LNCaP clone FGC (cell line): ENCODE results near the gene FRMPD1.
"Not testable (repeated sequence)": the region's sequence is repeated elsewhere in the genome, so short reads cannot be mapped to it uniquely, and the experiment has no call there.

Experiments used
- DNase-seq: peaks from one replicate; pipeline ENCODE4 v3.0.0-alpha.2; 2011; ENCODE audit warnings: low read depth
- H3K4me3 ChIP-seq: 2 replicates; pipeline ENCODE4 v1.5.1; 2011; ENCODE audit warnings: mild to moderate bottlenecking, low read depth, low read length, control low read depth
- CTCF ChIP-seq: IDR thresholded peaks from 2 replicates; pipeline ENCODE4 v1.5.1; 2012; ENCODE audit warnings: mild to moderate bottlenecking; ENCODE audit not compliant: control insufficient read depth, insufficient read depth; ENCODE audit errors: extremely low read depth

FRMPD1 gene

GRCh38 chr9:37746448-37747270, 95.9 kb downstream of the FRMPD1 start:
- TF ChIP-seq CTCF = no peak
- no peak overlapping the region for H3K4me3 ChIP-seq
- DNase-seq = no peak

- peak; percentile 46 for DNase-seq
- H3K4me3 ChIP-seq = no peak overlapping the region
- TF ChIP-seq CTCF = peak; percentile 94
Observed at GRCh38 chr9:37747271-37747753, 96.6 kb downstream of the FRMPD1 start.

GRCh38 chr9:37749129-37749528, 98.4 kb downstream of the FRMPD1 start:
- H3K4me3 ChIP-seq = no peak overlapping the region
- DNase-seq = no peak
- no peak for TF ChIP-seq CTCF

- no peak overlapping the region for H3K4me3 ChIP-seq
- no peak for DNase-seq
- TF ChIP-seq CTCF = no peak
Observed at GRCh38 chr9:37751186-37751585, 100.4 kb downstream of the FRMPD1 start.

GRCh38 chr9:37751704-37752103, 101.0 kb downstream of the FRMPD1 start:
- DNase-seq, H3K4me3 ChIP-seq: not testable (repeated sequence)

- DNase-seq, H3K4me3 ChIP-seq: not testable (repeated sequence)
Observed at GRCh38 chr9:37752112-37752511, 101.4 kb downstream of the FRMPD1 start.

- no peak for TF ChIP-seq CTCF
Observed at GRCh38 chr9:37752642-37753488, 102.1 kb downstream of the FRMPD1 start.

More at GRCh38 chr9:37752642-37753488, 102.1 kb downstream of the FRMPD1 start:
- peak overlapping the region; percentile 66 for H3K4me3 ChIP-seq
- no peak for DNase-seq
